CD4-positive, CD25-positive, alpha-beta regulatory T cell (primary cell): ENCODE data around the gene ZSWIM9. TPM values are rescaled to one million over a fixed set of nuclear protein-coding genes. Genes with fewer than 3 reads are reported as not detected.

Source experiments
- ATAC-seq, 2 donors: fragments of 150-1000 bp; cut with Tn5 transposase; one replicate each; pipeline ENCODE4 v1.10.0; 2021; ENCODE audit warnings: low read depth in 2 of 2, moderate number of reproducible peaks in 2 of 2, moderate library complexity in 1 of 2
- DNase-seq, 3 donors: peaks; one replicate each; pipeline versions ENCODE4 v3.0.0 to v3.0.0-alpha.2; 2012 to 2022; ENCODE audit warnings: mixed read lengths in 1 of 3
- H3K27ac ChIP-seq: one replicate; pipeline ENCODE4 v1.7.0; 2013; ENCODE audit warnings: mild to moderate bottlenecking, low read length; ENCODE audit not compliant: insufficient read depth, poor library complexity, severe bottlenecking
- H3K27me3 ChIP-seq: one replicate; pipeline ENCODE4 v1.7.0; 2013; ENCODE audit warnings: low read length; ENCODE audit not compliant: control insufficient read depth, insufficient read depth
- H3K36me3 ChIP-seq: one replicate; pipeline ENCODE4 v1.7.0; 2013; ENCODE audit warnings: mild to moderate bottlenecking, low read length, moderate library complexity; ENCODE audit not compliant: control insufficient read depth, insufficient read depth
- H3K4me1 ChIP-seq: 2 replicates; pipeline ENCODE4 v1.7.0; 2013; ENCODE audit warnings: mild to moderate bottlenecking, low read length; ENCODE audit not compliant: insufficient read depth, control insufficient read depth, poor library complexity, severe bottlenecking
- H3K4me3 ChIP-seq: one replicate; pipeline ENCODE4 v1.7.0; 2013; ENCODE audit warnings: low read depth, mild to moderate bottlenecking, low read length, moderate library complexity
- H3K9me3 ChIP-seq, 2 experiments: 1 replicate in 1 of 2; 2 replicates in 1 of 2; pipeline ENCODE4 v1.7.0; 2013; ENCODE audit warnings: low read length in 2 of 2, mild to moderate bottlenecking in 1 of 2, moderate library complexity in 1 of 2; ENCODE audit not compliant: control insufficient read depth in 2 of 2
- H3K27ac Mint-ChIP-seq, 3 donors: one replicate each; pipeline ENCODE4 v1.8.0; 2020 to 2022; ENCODE audit warnings: mild to moderate bottlenecking in 3 of 3, mixed read lengths in 3 of 3, moderate library complexity in 2 of 3
- H3K27me3 Mint-ChIP-seq: one replicate; pipeline ENCODE4 v1.8.0; 2022; ENCODE audit warnings: mild to moderate bottlenecking, mixed read lengths
- H3K36me3 Mint-ChIP-seq: one replicate; pipeline ENCODE4 v1.8.0; 2020; ENCODE audit warnings: mixed read lengths
- H3K4me1 Mint-ChIP-seq, 4 donors: one replicate each; pipeline ENCODE4 v1.8.0; 2020 to 2022; ENCODE audit warnings: mixed read lengths in 4 of 4, mild to moderate bottlenecking in 1 of 4
- H3K4me3 Mint-ChIP-seq, 4 donors: one replicate each; pipeline ENCODE4 v1.8.0; 2020 to 2022; ENCODE audit warnings: mild to moderate bottlenecking in 4 of 4, mixed read lengths in 4 of 4, moderate library complexity in 3 of 4
- H3K9me3 Mint-ChIP-seq, 7 donors: one replicate each; pipeline ENCODE4 v1.8.0; 2020 to 2022; ENCODE audit warnings: mixed read lengths in 7 of 7, mild to moderate bottlenecking in 3 of 7, moderate library complexity in 2 of 7
- polyA plus RNA-seq, 4 donors: library from polyadenylated mRNA; unstranded; fragments of 300-500 nt; fragmentation: Illumina TruSeq; gene quantifications; one replicate each; pipeline ENCODE4 v1.2.3, GENCODE V29; 2021
- total RNA-seq: library from RNA; stranded (reverse); gene quantifications from one replicate; pipeline ENCODE4 v1.2.3, GENCODE V29; 2022

The ZSWIM9 gene
- total RNA-seq = 5.0 TPM
- polyA plus RNA-seq = 1 to 10 TPM in 1 of 4 donors, under 1 TPM in 3; 0.29 to 1.0 (median 0.63) TPM

DNA sequence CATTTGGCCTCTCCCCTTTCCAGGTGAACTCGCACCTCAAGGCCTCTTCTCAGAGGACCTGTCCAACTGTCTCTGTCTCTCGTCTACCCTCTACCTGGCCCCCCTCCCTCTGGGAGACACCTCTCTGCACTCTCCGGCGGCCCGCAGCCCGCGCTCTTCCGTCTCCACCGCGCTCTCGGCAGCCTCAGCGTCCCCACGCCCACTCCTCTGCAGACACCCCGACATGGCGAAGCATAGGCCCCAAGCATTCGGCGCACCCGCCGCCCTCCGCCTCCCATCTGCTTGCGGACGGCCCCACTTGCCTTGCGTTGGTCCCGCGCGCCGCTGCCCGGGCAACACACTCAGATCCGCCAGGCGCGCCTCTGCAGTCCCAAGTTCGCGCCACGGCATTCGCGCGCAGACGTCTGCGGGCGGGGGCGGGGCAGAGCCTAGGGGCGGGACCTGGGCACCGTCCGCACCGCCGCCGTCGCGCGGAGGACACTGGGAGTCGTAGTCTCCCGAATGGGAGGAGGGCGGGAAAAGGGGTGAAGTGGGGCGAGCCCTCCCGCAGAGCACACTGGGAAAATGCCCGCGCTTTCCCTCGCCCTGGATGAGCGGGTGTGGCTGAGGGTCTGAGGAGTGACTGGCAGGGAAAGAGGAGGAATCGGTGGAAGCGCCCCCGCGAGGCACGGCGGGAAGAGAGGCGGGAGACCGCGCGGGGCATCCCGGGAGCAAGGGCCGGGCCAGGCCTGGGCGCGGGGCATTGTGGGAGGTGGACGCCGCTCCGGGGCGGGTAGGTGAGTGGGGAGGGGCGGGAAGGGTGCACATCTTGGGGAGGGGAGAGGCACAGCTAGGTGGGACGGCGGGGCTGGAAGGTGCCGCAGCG lies at the start of gene ZSWIM9, which contains the start of gene LIG1:
Gene ZSWIM9, plus strand, starts transcription at position 742 of the 865 bp plus-strand sequence. CDS start 1,123 bp downstream, outside the sequence.
Gene LIG1, minus strand, starts transcription at position 406 of the 865 bp plus-strand sequence. CDS start 4,778 bp downstream, outside the sequence.
- H3K4me3 ChIP-seq = peak within 1 kb of the TSS; percentile 82
- peaks cover 17% of the 10 kb centered on the region for H3K36me3 ChIP-seq
- Mint-ChIP-seq H3K4me1 (peaks cover 5 to 39% (median 20%) of the 10 kb centered on the region in 4 donors), H3K36me3 (peaks cover 30% of the 10 kb centered on the region), H3K9me3 (no peaks in the 10 kb centered on the region), H3K27me3 (no peaks in the 10 kb centered on the region), H3K4me3 (peak within 1 kb of the TSS; percentile 95 to 98 (median 96)), H3K27ac (peak within 1 kb of the TSS; percentile 97 to 98 (median 98))
- DNase-seq (peak; percentile 84 to 95 (median 94)), ATAC-seq (peak; percentile 86 to 88)
- no peaks in the 10 kb centered on the region for H3K9me3 ChIP-seq
- H3K4me1 ChIP-seq = peaks cover 19% of the 10 kb centered on the region
- peak within 1 kb of the TSS; percentile 94 for H3K27ac ChIP-seq
- H3K27me3 ChIP-seq = no peaks in the 10 kb centered on the region

DNA sequence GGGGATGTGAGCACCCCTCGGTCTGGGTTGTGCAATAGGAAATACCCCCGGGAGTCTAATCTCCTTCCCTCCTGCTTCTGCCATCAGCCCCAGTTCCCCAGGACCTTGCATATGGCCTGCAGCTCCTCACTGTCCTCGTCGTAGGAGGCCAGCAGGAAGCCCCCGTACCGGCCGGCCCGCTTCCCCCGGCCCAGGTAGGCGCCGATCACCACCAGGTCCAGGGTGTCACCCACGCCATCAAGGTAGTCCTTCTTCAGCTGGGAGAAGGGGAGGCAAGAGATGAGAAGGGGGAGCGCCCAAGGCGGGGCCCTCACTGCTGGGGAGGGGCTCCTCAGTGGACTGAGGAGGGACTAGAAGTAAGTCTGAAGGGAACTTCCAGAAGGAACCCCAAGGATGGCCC lies 49.4 kb upstream of the ZSWIM9 start:
- ATAC-seq (no peak), DNase-seq (no peak)
- Histone ChIP-seq H3K27me3 (no peaks in the 10 kb centered on the region), H3K27ac (no peak overlapping the region), H3K4me3 (no peak overlapping the region), H3K4me1 (no peaks in the 10 kb centered on the region), H3K36me3 (peaks cover 23% of the 10 kb centered on the region), H3K9me3 (no peaks in the 10 kb centered on the region)
- Mint-ChIP-seq H3K27ac (no peak overlapping the region), H3K4me1 (peaks cover 5 to 12% (median 8%) of the 10 kb centered on the region in 4 donors), H3K4me3 (no peak overlapping the region), H3K9me3 (no peaks in the 10 kb centered on the region), H3K27me3 (no peaks in the 10 kb centered on the region), H3K36me3 (peaks cover 50% of the 10 kb centered on the region)

DNA sequence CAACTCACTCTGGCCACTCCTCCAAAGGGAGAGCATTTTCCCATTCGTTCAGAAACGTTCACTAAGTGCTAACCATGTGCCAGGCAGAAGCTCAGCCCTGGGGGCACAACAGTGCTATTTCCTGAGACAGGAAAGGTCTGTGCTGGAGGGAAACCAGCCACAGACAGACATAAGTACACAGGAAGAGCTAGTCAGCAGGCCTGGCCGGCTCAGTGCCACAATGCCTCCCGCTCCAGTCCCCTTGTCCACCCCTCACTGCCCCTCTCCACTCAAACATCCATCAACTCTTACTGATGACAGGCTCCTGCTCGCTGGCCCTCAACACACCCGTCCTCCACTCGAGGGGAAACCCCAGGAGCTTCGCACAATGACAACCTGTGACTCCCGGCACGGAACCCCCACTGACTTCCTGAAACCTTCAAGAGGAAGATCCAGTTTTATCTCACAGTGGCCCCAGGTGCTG lies 48.5 kb upstream of the ZSWIM9 start:
- Histone ChIP-seq H3K4me3 (no peak overlapping the region), H3K27ac (no peak overlapping the region), H3K9me3 (no peaks in the 10 kb centered on the region), H3K27me3 (no peaks in the 10 kb centered on the region), H3K4me1 (no peaks in the 10 kb centered on the region), H3K36me3 (peaks cover 23% of the 10 kb centered on the region)
- Mint-ChIP-seq H3K27me3 (no peaks in the 10 kb centered on the region), H3K4me1 (peaks cover 5 to 12% (median 8%) of the 10 kb centered on the region in 4 donors), H3K27ac (peak overlapping the region; percentile 69 to 86 (median 75)), H3K9me3 (no peaks in the 10 kb centered on the region), H3K4me3 (peak overlapping the region in 1 of 4 donors; percentile 21), H3K36me3 (peaks cover 53% of the 10 kb centered on the region)
- peak in 1 of 3 donors; percentile 27 for DNase-seq
- ATAC-seq = no peak

DNA sequence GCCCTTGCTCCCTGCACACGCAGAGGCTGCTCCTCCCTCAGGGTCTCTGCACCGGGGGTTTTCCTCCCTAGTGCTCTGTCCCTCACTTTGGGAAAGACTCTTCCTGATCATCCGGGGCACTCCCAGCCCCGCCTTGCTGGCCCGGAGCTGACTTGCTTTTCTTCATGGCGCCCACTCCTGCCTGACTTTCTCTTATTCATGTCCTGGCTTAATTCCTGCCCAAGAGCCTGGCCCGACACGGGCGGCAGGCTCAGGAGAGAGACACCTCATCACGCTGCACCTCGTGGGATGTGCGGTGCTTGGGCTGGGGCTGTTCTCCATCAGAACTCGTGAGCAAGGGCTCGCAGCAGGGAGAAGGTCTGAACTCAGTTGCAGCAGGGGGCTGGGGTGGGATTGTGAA lies 48.1 kb upstream of the ZSWIM9 start:
- DNase-seq (no peak), ATAC-seq (no peak)
- H3K36me3 Mint-ChIP-seq = peaks cover 56% of the 10 kb centered on the region
- Histone ChIP-seq H3K9me3 (no peaks in the 10 kb centered on the region), H3K27ac (no peak overlapping the region), H3K27me3 (no peaks in the 10 kb centered on the region), H3K4me1 (no peaks in the 10 kb centered on the region), H3K36me3 (peaks cover 28% of the 10 kb centered on the region), H3K4me3 (no peak overlapping the region)
- peaks cover 5 to 12% (median 8%) of the 10 kb centered on the region in 4 donors for H3K4me1 Mint-ChIP-seq
- H3K27me3 Mint-ChIP-seq = no peaks in the 10 kb centered on the region
- no peaks in the 10 kb centered on the region for H3K9me3 Mint-ChIP-seq
- peak overlapping the region in 1 of 4 donors; percentile 21 for H3K4me3 Mint-ChIP-seq
- H3K27ac Mint-ChIP-seq = peak overlapping the region in 2 of 3 donors; percentile 51 to 75

DNA sequence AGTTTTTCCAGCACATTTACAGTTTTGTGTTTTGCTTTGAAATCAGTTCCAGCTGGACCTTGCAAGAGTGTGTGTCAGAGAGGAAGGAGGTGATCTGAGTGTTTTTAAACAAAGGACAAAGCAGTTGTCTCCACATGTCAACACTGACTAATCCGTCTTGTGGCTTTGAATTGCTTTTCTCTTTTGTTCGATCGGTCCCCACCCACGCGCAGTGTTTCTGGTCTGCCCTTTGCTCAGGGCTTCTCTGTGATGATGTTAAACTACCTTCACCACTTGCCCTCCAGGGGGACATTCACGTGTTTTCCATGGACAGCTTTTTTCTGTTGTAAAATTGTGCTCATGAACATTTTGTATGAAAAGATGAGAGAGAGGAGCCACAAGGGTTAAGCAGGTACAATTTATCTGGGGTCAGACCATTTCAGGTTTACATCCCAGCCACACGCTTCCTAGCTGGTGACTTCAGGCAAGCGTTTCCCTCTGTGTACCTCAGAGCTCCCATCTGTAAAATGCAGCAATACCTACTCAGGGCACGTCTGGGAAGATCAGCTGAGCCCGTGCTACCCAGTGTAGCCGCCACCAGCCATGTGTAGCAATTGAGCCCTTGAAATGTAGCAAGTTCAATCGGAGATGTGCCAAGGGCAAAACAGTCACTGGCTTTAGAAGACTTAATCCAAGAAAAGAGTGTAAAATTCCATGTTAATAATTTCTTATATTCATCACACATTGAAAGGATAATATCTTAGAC lies 46.4 kb upstream of the ZSWIM9 start:
- Histone ChIP-seq H3K9me3 (no peaks in the 10 kb centered on the region), H3K4me1 (no peaks in the 10 kb centered on the region), H3K27me3 (no peaks in the 10 kb centered on the region), H3K27ac (no peak overlapping the region), H3K36me3 (peaks cover 41% of the 10 kb centered on the region), H3K4me3 (no peak overlapping the region)
- peaks cover 0 to 8% (median 3%) of the 10 kb centered on the region in 4 donors for H3K4me1 Mint-ChIP-seq
- peaks cover 0 to 4% (median 0%) of the 10 kb centered on the region in 7 donors for H3K9me3 Mint-ChIP-seq
- H3K27ac Mint-ChIP-seq = peak overlapping the region in 1 of 3 donors; percentile 62
- H3K36me3 Mint-ChIP-seq = peaks cover 57% of the 10 kb centered on the region
- H3K27me3 Mint-ChIP-seq = no peaks in the 10 kb centered on the region
- ATAC-seq (no peak), DNase-seq (peak in 1 of 3 donors; percentile 55)
- no peak overlapping the region for H3K4me3 Mint-ChIP-seq

DNA sequence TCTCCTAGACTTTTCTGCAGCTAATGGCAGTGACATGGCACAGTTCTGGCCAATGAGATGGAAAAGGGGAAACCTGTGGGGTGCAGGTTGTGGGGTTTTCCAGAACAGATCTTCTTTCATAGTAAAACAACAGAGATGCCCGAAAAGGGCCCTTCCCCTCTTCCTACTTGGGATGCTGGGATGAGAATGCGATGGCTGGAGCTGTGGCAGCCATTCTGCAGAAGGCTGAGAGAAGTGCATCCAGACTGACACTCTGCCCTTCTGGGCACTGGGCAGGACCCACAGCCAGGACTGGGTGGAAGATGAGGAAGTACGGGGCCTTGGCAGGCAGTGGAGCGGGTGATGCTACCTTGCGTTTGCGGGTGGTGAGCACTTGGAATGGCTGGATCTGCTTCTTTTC lies 42.9 kb upstream of the ZSWIM9 start:
- Histone ChIP-seq H3K36me3 (peaks cover 63% of the 10 kb centered on the region), H3K9me3 (no peaks in the 10 kb centered on the region), H3K27ac (no peak overlapping the region), H3K27me3 (no peaks in the 10 kb centered on the region), H3K4me1 (no peaks in the 10 kb centered on the region), H3K4me3 (no peak overlapping the region)
- H3K4me1 Mint-ChIP-seq = peaks cover 0 to 2% (median 0%) of the 10 kb centered on the region in 4 donors
- ATAC-seq = no peak
- H3K36me3 Mint-ChIP-seq = peaks cover 51% of the 10 kb centered on the region
- DNase-seq = no peak
- H3K27me3 Mint-ChIP-seq = no peaks in the 10 kb centered on the region
- no peak overlapping the region for H3K4me3 Mint-ChIP-seq
- peak overlapping the region in 1 of 3 donors; percentile 38 for H3K27ac Mint-ChIP-seq
- H3K9me3 Mint-ChIP-seq = peaks cover 0 to 4% (median 0%) of the 10 kb centered on the region in 7 donors

DNA sequence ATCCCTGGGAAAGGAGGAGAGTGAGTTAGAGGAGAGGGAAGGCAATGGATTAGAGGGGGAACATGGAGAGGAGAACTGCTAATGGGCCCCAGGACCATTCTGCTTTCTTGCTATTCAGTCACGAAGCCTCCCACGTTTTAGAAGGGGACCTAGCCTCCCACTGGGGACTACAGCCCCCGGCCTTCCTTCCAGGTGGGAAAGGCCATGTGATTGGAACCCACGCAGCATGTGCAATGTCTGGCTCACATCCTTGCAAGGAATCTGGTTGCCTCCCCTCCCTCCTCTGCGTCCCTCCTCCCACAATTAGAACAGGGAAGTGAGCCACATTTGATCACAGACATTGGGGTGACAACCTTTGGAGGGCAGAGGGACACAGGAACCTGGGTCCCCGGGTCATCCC lies 37.4 kb upstream of the ZSWIM9 start:
- H3K4me3 ChIP-seq = no peak overlapping the region
- no peak for ATAC-seq
- no peaks in the 10 kb centered on the region for H3K4me1 Mint-ChIP-seq
- H3K36me3 ChIP-seq = peaks cover 50% of the 10 kb centered on the region
- no peaks in the 10 kb centered on the region for H3K9me3 ChIP-seq
- no peak overlapping the region for H3K4me3 Mint-ChIP-seq
- H3K4me1 ChIP-seq = no peaks in the 10 kb centered on the region
- peaks cover 32% of the 10 kb centered on the region for H3K36me3 Mint-ChIP-seq
- no peak overlapping the region for H3K27ac ChIP-seq
- H3K27me3 ChIP-seq = no peaks in the 10 kb centered on the region
- no peaks in the 10 kb centered on the region for H3K9me3 Mint-ChIP-seq
- no peak for DNase-seq
- H3K27me3 Mint-ChIP-seq = no peaks in the 10 kb centered on the region
- H3K27ac Mint-ChIP-seq = no peak overlapping the region
